Tibial nerve (tissue), 4 donors: ENCODE measurements around the gene CKAP2. TPM values are rescaled to one million over a fixed set of nuclear protein-coding genes. Genes with fewer than 3 reads are reported as not detected.
"Not testable (repeated sequence)": the region's sequence is repeated elsewhere in the genome, so short reads cannot be mapped to it uniquely, and the experiment has no call there.

Experiments used
- DNase-seq, 2 donors: peaks; one replicate each; pipeline ENCODE4 v3.0.0-alpha.2; 2019; ENCODE audit warnings: low spot score in 2 of 2
- H3K27ac ChIP-seq, 4 donors: fragments of 200-600 bp; sonication (generic) in 3 of 4; one replicate each; pipeline ENCODE4 v1.5.1; 2017 to 2019; ENCODE audit warnings: mild to moderate bottlenecking in 1 of 4
- H3K27me3 ChIP-seq, 2 donors: fragments of 200-600 bp; sonication (generic) in 1 of 2; one replicate each; pipeline versions ENCODE4 v1.5.1 to v1.6.0; 2017 to 2019
- H3K36me3 ChIP-seq, 3 donors: fragments of 200-600 bp; sonication (generic); one replicate each; pipeline ENCODE4 v1.5.1; 2018 to 2019
- H3K4me1 ChIP-seq, 4 donors: fragments of 200-600 bp; sonication (generic) in 3 of 4; one replicate each; pipeline ENCODE4 v1.5.1; 2017 to 2019
- H3K4me3 ChIP-seq, 4 donors: fragments of 200-600 bp; sonication (generic) in 3 of 4; one replicate each; pipeline ENCODE4 v1.5.1; 2017 to 2019; ENCODE audit warnings: mild to moderate bottlenecking in 1 of 4, moderate library complexity in 1 of 4
- H3K9me3 ChIP-seq, 4 donors: fragments of 200-600 bp; sonication (generic) in 3 of 4; one replicate each; pipeline ENCODE4 v1.5.1; 2017 to 2019
- WGBS, 2 donors: methylation state at CpG; one replicate each; pipeline ENCODE4 v1.1.5; 2018; 5-methylcytosine and 5-hydroxymethylcytosine counted together
- total RNA-seq, 4 donors: library from RNA; depleted of rRNA; stranded (reverse); fragments of >200 nt; gene quantifications; one replicate each; pipeline ENCODE4 v1.1.0, GENCODE V29; 2016

The CKAP2 gene
- total RNA-seq, 4 donors from 2014 or later: 6.6 to 12.3 (median 7.4) TPM

GRCh38 chr13:52488763-52489162 is 33.5 kb downstream of the CKAP2 start:
- H3K9me3 ChIP-seq, H3K36me3 ChIP-seq, H3K27ac ChIP-seq, H3K4me1 ChIP-seq, H3K4me3 ChIP-seq, DNase-seq, H3K27me3 ChIP-seq: not testable (repeated sequence)
- WGBS, 2 donors: no CpG with 5 or more reads among the region's 22 CpGs

- H3K27ac ChIP-seq, DNase-seq, H3K4me1 ChIP-seq, H3K9me3 ChIP-seq, H3K36me3 ChIP-seq, H3K4me3 ChIP-seq, H3K27me3 ChIP-seq: not testable (repeated sequence)
- WGBS, 2 donors: 94 to 95% methylated on average over 4 to 5 of the region's 5 CpGs
Measured at GRCh38 chr13:52491015-52491414, 35.7 kb downstream of the CKAP2 start.

GRCh38 chr13:52494241-52494640 is 39.0 kb downstream of the CKAP2 start:
- H3K4me1 ChIP-seq, DNase-seq, H3K9me3 ChIP-seq, H3K36me3 ChIP-seq, H3K27me3 ChIP-seq, H3K4me3 ChIP-seq, H3K27ac ChIP-seq: not testable (repeated sequence)
- WGBS, 2 donors: 94 to 99% methylated on average over 5 of the region's 5 CpGs

GRCh38 chr13:52497979-52498378 is 42.7 kb downstream of the CKAP2 start:
- not testable (repeated sequence) for H3K4me3 ChIP-seq, H3K4me1 ChIP-seq, H3K27ac ChIP-seq, H3K36me3 ChIP-seq, DNase-seq, H3K27me3 ChIP-seq
- peaks cover 0 to 10% (median 0%) of the 10 kb centered on the region in 4 donors for H3K9me3 ChIP-seq
- WGBS, 2 donors: 55 to 74% methylated on average over 3 of the region's 3 CpGs

GRCh38 chr13:52502277-52502676 is 47.0 kb downstream of the CKAP2 start:
- not testable (repeated sequence) for H3K4me3 ChIP-seq, H3K4me1 ChIP-seq, DNase-seq, H3K36me3 ChIP-seq, H3K27me3 ChIP-seq, H3K27ac ChIP-seq
- 81 to 88% methylated on average over 7 of the region's 7 CpGs for WGBS, 2 donors
- H3K9me3 ChIP-seq: peaks cover 0 to 13% (median 0%) of the 10 kb centered on the region in 4 donors

- H3K27me3 ChIP-seq, H3K4me3 ChIP-seq, H3K27ac ChIP-seq, DNase-seq, H3K4me1 ChIP-seq, H3K36me3 ChIP-seq: not testable (repeated sequence)
- H3K9me3 ChIP-seq: peaks cover 0 to 13% (median 0%) of the 10 kb centered on the region in 4 donors
- no CpG with 5 or more reads among the region's 1 CpG for WGBS, 2 donors
Measured at GRCh38 chr13:52505843-52506242, 50.6 kb downstream of the CKAP2 start.

- not testable (repeated sequence) for H3K4me3 ChIP-seq, H3K4me1 ChIP-seq, H3K36me3 ChIP-seq, DNase-seq, H3K27me3 ChIP-seq, H3K9me3 ChIP-seq, H3K27ac ChIP-seq
- WGBS, 2 donors: no CpG with 5 or more reads among the region's 6 CpGs
Measured at GRCh38 chr13:52509532-52509931, 54.3 kb downstream of the CKAP2 start.

GRCh38 chr13:52510221-52510797 is 55.0 kb downstream of the CKAP2 start:
- not testable (repeated sequence) for H3K36me3 ChIP-seq, H3K9me3 ChIP-seq, H3K4me1 ChIP-seq, H3K27ac ChIP-seq, DNase-seq, H3K4me3 ChIP-seq, H3K27me3 ChIP-seq
- WGBS, 2 donors: no CpG with 5 or more reads among the region's 3 CpGs

- not testable (repeated sequence) for H3K4me1 ChIP-seq, H3K36me3 ChIP-seq, DNase-seq, H3K27ac ChIP-seq, H3K9me3 ChIP-seq, H3K27me3 ChIP-seq, H3K4me3 ChIP-seq
- 93 to 96% methylated on average over 4 of the region's 4 CpGs for WGBS, 2 donors
Measured at GRCh38 chr13:52511598-52511997, 56.3 kb downstream of the CKAP2 start.

- not testable (repeated sequence) for H3K4me1 ChIP-seq, H3K27me3 ChIP-seq, H3K9me3 ChIP-seq, H3K36me3 ChIP-seq, H3K4me3 ChIP-seq, DNase-seq, H3K27ac ChIP-seq
- 73% methylated on average over 5 of the region's 6 CpGs for WGBS, 2 donors
Measured at GRCh38 chr13:52513957-52514596, 58.8 kb downstream of the CKAP2 start.

GRCh38 chr13:52523323-52523722 is 68.0 kb downstream of the CKAP2 start:
- H3K27ac ChIP-seq, H3K36me3 ChIP-seq, H3K4me3 ChIP-seq, DNase-seq, H3K27me3 ChIP-seq, H3K4me1 ChIP-seq: not testable (repeated sequence)
- WGBS, 2 donors: 100% methylated on average over 1 of the region's 6 CpGs; no CpG with 5 or more reads in 1 of the 2 donors
- peaks cover 0 to 15% (median 0%) of the 10 kb centered on the region in 4 donors for H3K9me3 ChIP-seq

Other genes starting within 250 kb of the CKAP2 start
- gene THSD1, start 49.3 kb upstream of the CKAP2 start, total RNA-seq: 10 to 100 TPM in 1 of 4 donors, 1 to 10 TPM in 3; 6.1 to 10.5 (median 7.8) TPM
- gene VPS36, start 4.8 kb upstream of the CKAP2 start, total RNA-seq: 10 to 100 TPM; 42.6 to 57.6 (median 48.8) TPM
- 1 to 10 TPM; 3.1 to 7.6 (median 6.0) TPM for gene HNRNPA1L2, start 187.0 kb downstream of the CKAP2 start, total RNA-seq
- 10 to 100 TPM; 27.3 to 47.3 (median 37.6) TPM for gene SUGT1, start 197.4 kb downstream of the CKAP2 start, total RNA-seq